Stimulated activated CD4-positive, alpha-beta T cell treated with anti-CD3 and anti-CD28 coated beads, TNF-alpha, amount 100 ng/mL, for 4 hours (primary cell): ENCODE measurements around the gene DPYSL4.

ENCODE experiments used
- DNase-seq, 3 experiments: peaks; one replicate each; pipeline ENCODE4 v3.0.0-alpha.2; 2020; ENCODE audit warnings: low read depth in 3 of 3

The DPYSL4 gene

GRCh38 chr10:132195366-132196075 is 8.8 kb downstream of the DPYSL4 start:
- no peak for DNase-seq

GRCh38 chr10:132196178-132197113 is 9.7 kb downstream of the DPYSL4 start:
- no peak for DNase-seq

DNA sequence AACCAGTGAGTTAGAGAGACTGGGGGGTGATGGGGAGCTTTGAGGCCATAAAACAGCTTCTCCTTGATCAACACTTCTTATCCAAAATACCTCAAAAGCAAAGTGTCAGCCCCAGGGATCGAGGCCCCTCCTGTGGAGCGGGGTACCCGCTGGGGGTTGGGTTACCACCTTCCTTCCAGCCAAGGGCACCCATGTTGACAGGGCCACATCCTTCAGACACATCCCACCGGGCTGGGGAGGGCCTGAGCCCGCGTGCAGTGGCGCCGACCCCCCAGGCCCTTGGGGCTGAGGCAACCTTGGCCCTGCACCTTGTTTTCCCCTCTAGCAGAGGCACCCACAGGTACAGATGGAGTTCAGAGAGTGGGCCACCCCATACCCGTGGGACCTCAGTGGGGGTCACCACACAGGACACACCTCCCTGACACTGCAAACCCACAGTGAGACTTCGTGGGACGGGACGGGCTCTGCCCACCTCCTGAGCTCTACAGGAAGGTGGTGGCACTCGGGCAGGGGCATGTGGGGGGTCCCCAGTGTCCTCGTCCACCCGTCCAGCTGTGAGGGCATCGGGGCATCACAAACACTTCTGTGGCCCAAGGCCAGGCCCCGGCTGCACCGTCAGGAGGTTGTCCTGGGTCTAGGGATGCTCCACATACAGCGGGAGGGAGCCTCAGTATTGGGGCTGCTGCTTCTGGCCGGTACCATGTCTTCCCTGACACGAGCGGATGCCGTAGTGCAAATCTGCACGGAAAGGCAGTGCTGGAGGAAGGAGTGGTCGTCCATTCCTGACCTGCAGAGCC is 10.7 kb downstream of the DPYSL4 start:
- DNase-seq: no peak

- no peak for DNase-seq
Measured at GRCh38 chr10:132198068-132198370, 11.3 kb downstream of the DPYSL4 start.

GRCh38 chr10:132198381-132199181 is 11.8 kb downstream of the DPYSL4 start:
- no peak for DNase-seq

- DNase-seq: no peak
Measured at GRCh38 chr10:132199268-132199853, 12.6 kb downstream of the DPYSL4 start.

GRCh38 chr10:132199854-132200311 is 13.1 kb downstream of the DPYSL4 start:
- no peak for DNase-seq

DNA sequence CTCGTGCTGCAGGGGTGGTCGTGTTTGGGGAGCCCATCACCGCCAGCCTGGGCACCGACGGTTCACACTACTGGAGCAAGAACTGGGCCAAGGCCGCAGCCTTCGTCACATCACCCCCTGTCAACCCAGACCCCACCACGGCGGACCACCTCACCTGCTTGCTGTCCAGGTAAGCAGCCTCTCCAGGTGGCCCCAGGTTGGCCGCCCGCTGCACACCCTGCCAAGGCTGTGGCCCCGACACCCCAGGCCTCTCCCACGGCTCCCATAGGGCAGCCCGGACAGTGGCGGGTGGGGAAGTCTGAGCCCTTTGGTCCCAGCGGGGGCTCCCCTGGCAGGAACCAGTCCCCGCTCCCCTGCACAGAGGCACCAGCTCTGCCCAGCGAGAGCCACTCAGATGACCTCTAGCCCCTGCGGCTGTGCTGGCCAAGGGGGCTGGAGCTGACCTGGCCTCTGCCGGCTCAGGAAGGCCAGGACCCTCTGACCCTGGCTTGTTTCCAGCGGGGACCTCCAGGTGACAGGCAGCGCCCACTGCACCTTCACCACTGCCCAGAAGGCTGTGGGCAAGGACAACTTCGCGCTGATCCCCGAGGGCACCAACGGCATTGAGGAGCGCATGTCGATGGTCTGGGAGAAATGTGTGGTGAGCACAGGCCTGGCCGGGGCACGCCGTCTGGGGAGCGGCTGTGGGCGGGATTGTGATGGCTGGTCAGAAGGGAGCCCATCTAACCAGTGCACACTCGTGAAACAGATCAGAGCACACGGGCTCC is 13.8 kb downstream of the DPYSL4 start:
- DNase-seq: no peak

GRCh38 chr10:132201111-132201969 is 14.6 kb downstream of the DPYSL4 start:
- DNase-seq: no peak

- DNase-seq: no peak
Measured at GRCh38 chr10:132202070-132202970, 15.6 kb downstream of the DPYSL4 start.

DNA sequence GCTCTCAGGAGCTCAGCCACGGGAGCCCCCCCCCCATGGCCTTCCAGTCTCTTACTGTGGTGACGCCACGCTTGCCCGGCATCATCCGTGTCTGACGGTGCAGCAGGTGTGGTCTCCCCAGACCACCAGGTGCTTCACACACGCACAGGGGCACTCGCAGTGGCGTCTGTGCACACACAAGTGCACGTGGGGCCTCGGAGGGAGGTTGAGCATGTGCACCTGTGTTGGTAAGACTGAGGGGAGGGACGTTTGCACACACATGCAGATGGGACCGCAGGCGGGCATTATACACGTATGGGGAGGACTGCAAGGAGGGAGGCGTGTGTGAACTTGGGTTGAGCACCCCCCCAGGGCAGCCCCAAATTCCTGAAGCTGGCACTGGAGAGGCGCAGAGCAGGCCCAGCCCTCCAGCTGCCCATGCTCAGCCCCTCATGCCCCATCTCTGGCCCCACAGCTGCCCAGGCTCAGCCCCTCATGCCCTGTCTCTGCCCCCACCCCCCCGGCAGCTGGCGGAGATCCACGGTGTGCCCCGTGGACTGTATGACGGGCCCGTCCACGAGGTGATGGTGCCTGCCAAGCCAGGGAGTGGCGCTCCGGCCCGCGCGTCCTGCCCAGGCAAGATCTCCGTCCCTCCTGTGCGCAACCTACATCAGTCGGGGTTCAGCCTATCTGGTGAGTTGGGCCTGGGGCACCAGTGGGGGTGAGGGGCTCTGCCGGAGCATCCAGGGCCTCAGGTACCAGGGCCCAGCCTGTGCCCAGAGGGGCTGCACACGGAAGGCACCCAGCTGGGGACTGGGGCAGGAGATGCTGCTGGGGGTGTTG is 16.7 kb downstream of the DPYSL4 start:
- DNase-seq: no peak

- no peak for DNase-seq
Measured at GRCh38 chr10:132204078-132204780, 17.5 kb downstream of the DPYSL4 start.

DNA sequence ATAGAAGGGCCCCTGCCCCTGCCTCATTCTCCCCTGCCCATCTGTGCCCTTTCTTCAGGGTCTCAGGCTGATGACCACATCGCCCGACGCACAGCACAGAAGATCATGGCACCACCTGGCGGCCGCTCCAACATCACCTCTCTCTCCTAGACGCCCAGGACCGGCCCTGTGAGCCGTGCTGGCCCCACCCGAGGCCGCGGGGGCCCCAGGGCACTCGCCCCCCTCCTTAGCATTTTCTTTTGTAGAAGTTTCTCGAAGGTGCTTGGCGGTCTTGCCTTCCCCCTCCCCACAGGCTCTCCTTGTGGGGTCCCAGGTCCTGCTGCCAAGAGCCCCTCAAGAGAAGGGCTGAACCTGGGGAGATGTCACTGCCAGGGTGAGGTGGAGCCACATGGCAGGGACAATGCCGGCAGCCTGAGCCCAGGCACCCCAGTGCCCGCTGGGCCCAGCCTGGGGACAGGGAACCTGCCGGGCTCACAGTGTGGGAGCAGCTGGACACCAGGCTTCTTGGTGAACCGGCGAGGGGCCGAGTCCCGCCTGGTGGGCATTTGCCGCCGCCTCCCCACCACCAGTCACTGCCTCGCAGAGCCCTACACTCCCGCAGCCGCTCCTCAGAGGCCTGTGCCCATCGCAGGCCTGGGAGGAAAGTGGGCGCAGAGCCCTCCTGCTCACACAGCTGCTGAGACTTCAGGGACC is 18.2 kb downstream of the DPYSL4 start:
- DNase-seq: no peak

DNA sequence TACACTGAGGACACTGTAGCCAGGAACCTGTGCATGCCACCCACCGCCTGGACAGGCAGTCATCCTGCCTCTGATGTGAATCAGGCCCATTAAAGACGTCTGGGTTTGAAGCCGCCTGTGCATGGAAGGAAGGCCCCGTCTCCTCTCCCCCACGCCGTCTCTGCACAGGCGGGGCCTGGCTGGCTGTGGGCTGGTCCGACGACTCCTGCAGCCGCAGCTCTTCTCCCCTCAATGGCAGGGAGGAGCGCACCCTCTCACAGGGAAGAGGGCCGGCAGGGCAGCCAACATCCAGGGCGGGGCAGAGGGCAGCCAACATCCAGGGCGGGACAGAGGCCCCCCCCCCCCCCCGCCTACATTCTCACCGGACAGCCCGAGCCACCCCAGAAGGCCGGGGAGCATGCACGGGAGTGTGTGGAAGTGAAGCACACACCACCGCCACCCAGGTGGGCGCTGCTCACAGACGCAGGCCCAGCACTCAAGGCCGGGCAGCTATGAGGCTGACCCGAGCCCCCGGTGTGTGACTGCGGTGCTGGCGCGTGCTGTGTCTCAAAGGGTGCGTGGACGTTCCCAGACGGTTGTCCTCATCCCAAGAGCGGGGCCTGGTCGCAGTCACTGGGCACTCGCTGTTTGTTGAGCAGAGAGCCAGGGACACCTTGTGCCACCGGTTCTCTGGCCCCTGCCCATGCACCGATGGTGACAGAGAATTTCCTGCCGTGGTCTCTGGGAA is 19.1 kb downstream of the DPYSL4 start:
- no peak for DNase-seq

DNA sequence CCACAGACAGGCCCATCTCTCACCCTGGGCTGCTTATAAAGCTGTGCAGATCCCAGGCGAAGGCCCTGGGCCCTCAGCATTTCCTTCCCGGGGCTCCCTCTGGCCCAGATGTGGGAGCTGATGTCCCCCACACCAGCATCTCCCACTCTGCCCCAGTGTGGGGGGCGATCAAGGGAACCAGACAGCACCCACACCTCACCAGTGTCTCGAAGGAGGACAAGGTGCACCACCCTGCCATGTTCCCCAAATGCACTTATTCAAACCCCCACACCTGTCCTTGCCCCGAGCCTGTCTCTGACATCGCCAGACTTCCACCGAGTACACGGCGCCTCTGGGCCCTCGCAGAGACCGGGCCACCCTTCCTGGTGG is 19.6 kb downstream of the DPYSL4 start:
- DNase-seq: no peak
